Lung (tissue), 12 donors: ENCODE data around the gene GABPB2. TPM values are rescaled to one million over a fixed set of nuclear protein-coding genes. Genes with fewer than 3 reads are reported as not detected.

Source experiments
- ATAC-seq: fragments of 200-7000 bp; cut with Tn5 transposase; one replicate; pipeline ENCODE4 v1.9.1; 2020; ENCODE audit warnings: moderate number of reproducible peaks; ENCODE audit not compliant: insufficient read depth, low FRiP score
- DNase-seq, 3 donors: peaks; one replicate each; pipeline ENCODE4 v3.0.0-alpha.2; 2013 to 2017
- H3K27ac ChIP-seq, 2 donors: one replicate each; pipeline ENCODE4 v1.5.1; 2013; ENCODE audit warnings: mild to moderate bottlenecking in 2 of 2, moderate library complexity in 2 of 2, control low read depth in 1 of 2, inconsistent platforms in 1 of 2, low read depth in 1 of 2, low read length in 1 of 2
- H3K27me3 ChIP-seq, 3 donors: one replicate each; pipeline ENCODE4 v1.5.1; 2013; ENCODE audit warnings: low read length in 2 of 3; ENCODE audit not compliant: control insufficient read depth in 3 of 3, insufficient read depth in 3 of 3
- H3K36me3 ChIP-seq, 4 donors: one replicate each; pipeline ENCODE4 v1.5.1; 2013; ENCODE audit warnings: low read length in 4 of 4, mild to moderate bottlenecking in 1 of 4, moderate library complexity in 1 of 4; ENCODE audit not compliant: control insufficient read depth in 4 of 4, insufficient read depth in 4 of 4
- H3K4me1 ChIP-seq, 5 donors: one replicate each; pipeline ENCODE4 v1.5.1; 2013; ENCODE audit warnings: low read length in 5 of 5, mild to moderate bottlenecking in 2 of 5, moderate library complexity in 1 of 5; ENCODE audit not compliant: control insufficient read depth in 5 of 5, insufficient read depth in 5 of 5
- H3K4me3 ChIP-seq: one replicate; pipeline ENCODE4 v1.5.1; 2013; ENCODE audit warnings: mild to moderate bottlenecking, control low read depth, moderate library complexity
- H3K9ac ChIP-seq, 2 donors: one replicate each; pipeline ENCODE4 v1.5.1; 2013; ENCODE audit warnings: low read length in 2 of 2, control low read depth in 1 of 2; ENCODE audit not compliant: insufficient read depth in 1 of 2
- H3K9me3 ChIP-seq, 4 donors: one replicate each; pipeline ENCODE4 v1.5.1; 2013; ENCODE audit warnings: low read length in 3 of 4, mild to moderate bottlenecking in 1 of 4, moderate library complexity in 1 of 4; ENCODE audit not compliant: control insufficient read depth in 4 of 4, insufficient read depth in 3 of 4
- CTCF ChIP-seq: IDR thresholded peaks from 2 replicates; pipeline ENCODE4 v1.5.1; 2012; ENCODE audit warnings: mild to moderate bottlenecking; ENCODE audit errors: control extremely low read depth, extremely low read depth
- WGBS, 2 donors: extraction: QIAGEN DNeasy Blood & Tissue Kit; methylation state at CpG; one replicate each; pipeline ENCODE4 v1.1.7; 2013; 5-methylcytosine and 5-hydroxymethylcytosine counted together
- polyA plus RNA-seq, 2 donors: library from polyadenylated mRNA; stranded (reverse); fragments of 200-250 nt; gene quantifications; one replicate each; pipeline ENCODE4 v1.2.1, GENCODE V29; 2013
- total RNA-seq, 2 donors: library from RNA; depleted of rRNA in 1 of 2; stranded (reverse); fragments of >200 nt in 1 of 2; gene quantifications; one replicate each; pipeline ENCODE4 v1.2.1, GENCODE V29; 2014 to 2021
- donor health status: control.
- donor health status: control.
- donor health status: Bipolar disorder and iron deficiency.
- donor health status: healthy.
- donor health status: DM: yes; HTN: yes; CAD: no.

The GABPB2 gene
- total and polyA plus RNA-seq, 4 donors = 4.4 to 16.0 (median 7.8) TPM

- DNase-seq (peak; percentile 77 to 84 (median 77)), ATAC-seq (peak; percentile 42)
- WGBS, 2 donors = 0% methylated on average over 48 of the region's 48 CpGs
- no peaks in the 10 kb centered on the region for H3K9me3 ChIP-seq
- H3K27ac ChIP-seq = peak overlapping the region; percentile 88 to 90
- H3K4me3 ChIP-seq = peak overlapping the region; percentile 69
- H3K9ac ChIP-seq = peak overlapping the region; percentile 58 to 76
- H3K4me1 ChIP-seq = peaks cover 0 to 9% (median 4%) of the 10 kb centered on the region in 5 donors
- no peak for TF ChIP-seq CTCF
- peaks cover 11 to 16% (median 14%) of the 10 kb centered on the region in 4 donors for H3K36me3 ChIP-seq
- no peaks in the 10 kb centered on the region for H3K27me3 ChIP-seq
Measured at GRCh38 chr1:151047925-151048644, 22.5 kb upstream of the GABPB2 start.

DNA sequence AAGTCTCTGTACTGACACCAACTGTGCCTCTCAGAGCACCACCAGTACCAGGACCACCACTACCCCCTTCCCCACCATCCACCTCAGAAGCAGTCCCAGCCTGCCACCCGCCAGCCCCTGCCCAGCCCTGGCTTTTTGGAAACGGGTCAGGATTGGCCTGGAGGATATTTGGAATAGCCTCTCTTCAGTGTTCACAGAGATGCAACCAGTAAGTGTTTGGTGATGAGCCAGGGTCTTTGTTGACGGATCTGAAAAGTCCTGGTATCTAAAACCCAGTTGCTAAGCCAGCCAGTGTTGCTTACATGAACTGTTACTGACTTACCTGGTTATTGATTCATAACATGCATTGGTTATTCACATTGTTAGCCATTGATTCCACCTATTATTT is 21.9 kb upstream of the GABPB2 start:
- peaks cover 0 to 9% (median 4%) of the 10 kb centered on the region in 5 donors for H3K4me1 ChIP-seq
- DNase-seq (no peak), ATAC-seq (no peak)
- H3K9me3 ChIP-seq = no peaks in the 10 kb centered on the region
- peaks cover 11 to 21% (median 15%) of the 10 kb centered on the region in 4 donors for H3K36me3 ChIP-seq
- H3K27ac ChIP-seq = peak overlapping the region; percentile 88 to 90
- no peaks in the 10 kb centered on the region for H3K27me3 ChIP-seq
- H3K9ac ChIP-seq = peak overlapping the region in 1 of 2 donors; percentile 76
- peak overlapping the region; percentile 69 for H3K4me3 ChIP-seq
- 25 to 30% methylated on average over 3 of the region's 3 CpGs for WGBS, 2 donors
- TF ChIP-seq CTCF = peak; percentile 17

DNA sequence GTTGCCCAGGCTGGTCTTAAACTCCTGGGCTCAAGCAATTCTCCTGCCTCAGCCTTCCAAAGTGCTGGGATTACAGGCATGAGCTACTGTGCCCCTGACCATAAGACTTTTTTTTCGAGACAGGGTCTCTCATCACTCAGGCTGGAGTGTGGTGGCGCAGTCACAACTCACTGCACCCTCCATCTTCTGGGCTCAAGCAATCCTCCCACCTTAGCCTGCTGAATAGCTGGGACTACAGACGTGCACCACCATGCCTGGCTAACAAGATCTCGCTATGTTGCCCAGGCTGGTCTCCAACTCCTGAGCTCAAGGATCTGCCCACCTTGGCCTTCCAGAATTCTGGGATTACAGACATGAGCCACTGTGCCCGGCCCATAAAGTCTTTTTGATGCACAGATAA is 21.1 kb upstream of the GABPB2 start:
- no peak for ATAC-seq
- no peak overlapping the region for H3K9ac ChIP-seq
- no peak for DNase-seq
- 96% methylated on average over 5 of the region's 5 CpGs for WGBS, 2 donors
- TF ChIP-seq CTCF = no peak
- peaks cover 0 to 9% (median 4%) of the 10 kb centered on the region in 5 donors for H3K4me1 ChIP-seq
- H3K36me3 ChIP-seq = peaks cover 17 to 24% (median 23%) of the 10 kb centered on the region in 4 donors
- H3K9me3 ChIP-seq = no peaks in the 10 kb centered on the region
- no peak overlapping the region for H3K27ac ChIP-seq
- H3K4me3 ChIP-seq = no peak overlapping the region
- no peaks in the 10 kb centered on the region for H3K27me3 ChIP-seq
